Kidney (tissue), 14 donors: ENCODE results near the gene S100A8. TPM values are rescaled to one million over a fixed set of nuclear protein-coding genes. Genes with fewer than 3 reads are reported as not detected.

Experiments used
- DNase-seq, 5 donors: peaks; one replicate each; pipeline ENCODE4 v3.0.0-alpha.2; 2013 to 2020
- FAIRE-seq: peaks from 2 replicates; lab custom pipeline; 2012; peaks lifted over from hg19 to GRCh38; lab: Jason Lieb, UNC
- H3K27ac ChIP-seq, 2 donors: one replicate each; pipeline ENCODE4 v1.7.0; 2013; ENCODE audit warnings: low read depth in 2 of 2, low read length in 2 of 2, inconsistent platforms in 1 of 2
- H3K27me3 ChIP-seq: one replicate; pipeline ENCODE4 v1.7.1; 2013; ENCODE audit warnings: low read length, inconsistent platforms; ENCODE audit not compliant: control insufficient read depth, insufficient read depth
- H3K36me3 ChIP-seq, 3 donors: one replicate each; pipeline versions ENCODE4 v1.7.0 to v1.7.1; 2013; ENCODE audit warnings: low read length in 3 of 3, control low read depth in 1 of 3, inconsistent platforms in 1 of 3; ENCODE audit not compliant: insufficient read depth in 3 of 3, control insufficient read depth in 2 of 3
- H3K4me1 ChIP-seq, 3 donors: one replicate each; pipeline versions ENCODE4 v1.7.0 to v1.7.1; 2013; ENCODE audit warnings: low read length in 3 of 3, inconsistent platforms in 1 of 3, low read depth in 1 of 3; ENCODE audit not compliant: control insufficient read depth in 2 of 3, insufficient read depth in 2 of 3
- H3K4me3 ChIP-seq, 3 donors: one replicate each; pipeline versions ENCODE4 v1.7.0 to v1.8.1; 2013; ENCODE audit warnings: low read length in 3 of 3, control low read depth in 1 of 3, inconsistent platforms in 1 of 3
- H3K9ac ChIP-seq, 3 donors: one replicate each; pipeline versions ENCODE4 v1.7.0 to v1.7.1; 2013; ENCODE audit warnings: low read length in 3 of 3, control low read depth in 1 of 3, inconsistent platforms in 1 of 3
- H3K9me3 ChIP-seq, 3 donors: one replicate each; pipeline versions ENCODE4 v1.7.0 to v1.7.1; 2013; ENCODE audit warnings: low read length in 3 of 3, control low read depth in 1 of 3, inconsistent platforms in 1 of 3; ENCODE audit not compliant: control insufficient read depth in 2 of 3, insufficient read depth in 1 of 3
- CTCF ChIP-seq: IDR thresholded peaks from 3 replicates; pipeline ENCODE4 v1.5.1; 2012; ENCODE audit warnings: mild to moderate bottlenecking, moderate library complexity, borderline replicate concordance; ENCODE audit not compliant: insufficient read depth; ENCODE audit errors: extremely low read depth
- intact Hi-C: fragments of 100-400 bp; cut with DNase I; formaldehyde crosslinking; loops from one replicate; pipeline ENCODE4 v1.11.1; 2022
- polyA plus RNA-seq: library from polyadenylated mRNA; stranded (reverse); fragments of 350-450 nt; fragmentation: Illumina TruSeq; extraction: RNeasy Lipid Tissue Mini Kit (QIAGEN cat#74804); gene quantifications from one replicate; pipeline ENCODE4 v1.2.3, GENCODE V29; 2014; ENCODE audit warnings: low read depth, low replicate concordance; ENCODE audit not compliant: insufficient read depth
- total RNA-seq: library from RNA; stranded (reverse); fragmentation: NEBNext Ultra II Directional; extraction: Animal tissue kit (Norgen Biotek cat#: 25700); gene quantifications from one replicate; pipeline ENCODE4 v1.2.1, GENCODE V29; 2021
- donor health status: control.
- donor health status: control.
- donor health status: control.
- donor health status: control.
- donor health status: control.
- donor health status: DM: yes; HTN: yes; CAD: no.
- donor health status: Normal renal cell carcinoma (clear cell type).

Gene S100A8
- total and polyA plus RNA-seq, 2 donors from 2014 or later = 17.5 to 60.9 TPM

DNA sequence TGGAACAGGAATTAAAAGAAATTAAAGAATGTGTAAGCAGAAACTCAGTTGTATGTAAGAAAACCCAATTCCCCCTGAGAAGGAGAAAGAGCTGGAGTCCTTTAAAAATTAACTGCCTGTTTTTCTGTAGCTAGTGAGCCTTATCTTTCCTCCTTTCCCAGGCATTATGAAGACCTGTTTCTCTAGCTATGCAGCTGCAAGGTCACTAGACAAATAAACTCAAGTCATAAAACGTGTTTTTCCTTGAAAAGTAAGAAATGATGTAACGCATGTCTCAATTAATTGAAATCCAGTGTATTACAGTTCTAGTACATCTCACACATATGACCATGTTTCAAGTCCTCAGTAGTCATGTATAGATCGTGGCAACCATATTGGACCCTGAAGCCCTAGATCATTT lies 20.7 kb downstream of the S100A8 start:
- intact Hi-C loops = no loop called here
- DNase-seq (peak in 2 of 5 donors; percentile 67 to 74), FAIRE-seq (no peak)
- no peaks in the 10 kb centered on the region for H3K9me3 ChIP-seq
- no peak overlapping the region for H3K27ac ChIP-seq
- H3K4me1 ChIP-seq = peaks cover 0 to 2% (median 0%) of the 10 kb centered on the region in 3 donors
- H3K9ac ChIP-seq = no peak overlapping the region
- no peak for TF ChIP-seq CTCF
- H3K36me3 ChIP-seq = no peaks in the 10 kb centered on the region
- H3K4me3 ChIP-seq = no peak overlapping the region
- no peaks in the 10 kb centered on the region for H3K27me3 ChIP-seq

- intact Hi-C loops = no loop called here
- no peak overlapping the region for H3K27ac ChIP-seq
- H3K9me3 ChIP-seq = no peaks in the 10 kb centered on the region
- no peak overlapping the region for H3K4me3 ChIP-seq
- no peak overlapping the region for H3K9ac ChIP-seq
- no peaks in the 10 kb centered on the region for H3K27me3 ChIP-seq
- DNase-seq (no peak), FAIRE-seq (no peak)
- no peak for TF ChIP-seq CTCF
- H3K36me3 ChIP-seq = no peaks in the 10 kb centered on the region
- peaks cover 0 to 2% (median 0%) of the 10 kb centered on the region in 3 donors for H3K4me1 ChIP-seq
Observed at GRCh38 chr1:153368495-153368894, 22.4 kb downstream of the S100A8 start.

DNA sequence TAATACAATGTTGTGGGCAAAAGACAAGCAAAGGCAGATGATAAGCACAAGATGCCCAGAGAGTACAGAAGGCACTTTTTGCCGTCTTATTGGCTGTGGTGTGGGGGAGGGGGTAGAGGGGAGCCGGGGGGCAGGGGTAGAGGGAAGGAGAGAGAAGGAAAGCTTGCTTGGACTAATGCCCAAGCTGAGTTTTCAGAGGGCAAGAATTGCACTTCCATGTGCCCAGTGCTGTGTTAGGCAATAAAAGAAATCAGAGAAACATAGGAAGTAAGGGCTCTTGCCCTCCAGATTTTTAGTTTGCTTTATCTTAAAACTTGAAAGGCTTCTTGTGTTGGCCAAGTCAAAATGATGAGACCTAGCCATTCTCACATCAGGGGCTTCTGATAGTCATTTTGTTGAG lies 23.8 kb downstream of the S100A8 start:
- Histone ChIP-seq H3K9ac (no peak overlapping the region), H3K9me3 (no peaks in the 10 kb centered on the region), H3K27ac (no peak overlapping the region), H3K36me3 (no peaks in the 10 kb centered on the region), H3K27me3 (no peaks in the 10 kb centered on the region), H3K4me1 (peaks cover 0 to 2% (median 0%) of the 10 kb centered on the region in 3 donors), H3K4me3 (no peak overlapping the region)
- intact Hi-C loops = no loop called here
- DNase-seq (no peak), FAIRE-seq (no peak)
- no peak for TF ChIP-seq CTCF

- intact Hi-C loops = no loop called here
- Histone ChIP-seq H3K4me3 (no peak overlapping the region), H3K36me3 (no peaks in the 10 kb centered on the region), H3K9ac (no peak overlapping the region), H3K27ac (no peak overlapping the region), H3K9me3 (no peaks in the 10 kb centered on the region), H3K27me3 (no peaks in the 10 kb centered on the region), H3K4me1 (peaks cover 0 to 2% (median 0%) of the 10 kb centered on the region in 3 donors)
- FAIRE-seq (no peak), DNase-seq (peak in 1 of 5 donors; percentile 15)
- no peak for TF ChIP-seq CTCF
Observed at GRCh38 chr1:153366261-153366660, 24.6 kb downstream of the S100A8 start.
